HepG2 (cell line): ENCODE measurements around the gene ZNF48. TPM values are rescaled to one million over a fixed set of nuclear protein-coding genes. Genes with fewer than 3 reads are reported as not detected.
A peak's percentile ranks its signal among the peaks of the same experiment; 100 is the strongest.

Source experiments
- BRD4 ChIP-seq: sonication (generic); formaldehyde crosslinking; IDR thresholded peaks from 2 replicates; pipeline ENCODE4 v1.4.0; 2020; ENCODE audit warnings: missing genetic modification reagents
- EHMT2 ChIP-seq: fragments of 200-600 bp; sonication (generic); IDR thresholded peaks from 2 replicates; pipeline ENCODE4 v1.7.0; 2017; ENCODE audit warnings: antibody characterized with exemption, low read depth, low read length, borderline replicate concordance
- FOXA1 ChIP-seq, 2 experiments: fragments of 450-650 bp in 1 of 2; sonication (generic) in 1 of 2; formaldehyde crosslinking in 1 of 2; IDR thresholded peaks; 2 replicates each; pipeline versions ENCODE4 v1.4.0 to v1.6.1; 2016 to 2020; ENCODE audit warnings: missing genetic modification reagents in 1 of 2
- GPBP1L1 ChIP-seq: sonication (generic); formaldehyde crosslinking; IDR thresholded peaks from 2 replicates; pipeline ENCODE4 v1.5.0; 2020; ENCODE audit warnings: mild to moderate bottlenecking, missing genetic modification reagents
- HDAC6 ChIP-seq: fragments of 200-600 bp; sonication (generic); IDR thresholded peaks from 2 replicates; pipeline ENCODE4 v1.7.0; 2017; ENCODE audit warnings: mild to moderate bottlenecking, antibody characterized with exemption, low read length, low read depth
- HNRNPH1 ChIP-seq: fragments of 200-400 bp; formaldehyde crosslinking; optimal IDR thresholded peaks from 2 replicates; pipeline ENCODE3; 2017; ENCODE audit warnings: mild to moderate bottlenecking, low read depth, low read length
- IKZF1 ChIP-seq: fragments of 450-650 bp; IDR thresholded peaks from 2 replicates; pipeline ENCODE4 v1.7.1; 2016
- MLX ChIP-seq: IDR thresholded peaks from 2 replicates; pipeline ENCODE4 v1.6.1; 2016
- POGZ ChIP-seq: sonication (generic); formaldehyde crosslinking; IDR thresholded peaks from 2 replicates; pipeline ENCODE4 v1.4.0; 2020; ENCODE audit warnings: mild to moderate bottlenecking, missing genetic modification reagents
- POLR2AphosphoS5 ChIP-seq: IDR thresholded peaks from 2 replicates; pipeline ENCODE4 v1.6.1; 2012; ENCODE audit warnings: low read depth, low read length
- SALL2 ChIP-seq: sonication (generic); formaldehyde crosslinking; IDR thresholded peaks from 2 replicates; pipeline ENCODE4 v1.8.1; 2023; ENCODE audit warnings: mild to moderate bottlenecking, missing genetic modification reagents, inconsistent platforms
- SMARCC2 ChIP-seq: fragments of 450-650 bp; IDR thresholded peaks from 2 replicates; pipeline ENCODE4 v1.6.1; 2017; ENCODE audit warnings: antibody characterized with exemption, mild to moderate bottlenecking
- SP2 ChIP-seq: sonication (generic); formaldehyde crosslinking; IDR thresholded peaks from 2 replicates; pipeline ENCODE4 v1.5.1; 2020; ENCODE audit warnings: mild to moderate bottlenecking, missing genetic modification reagents
- THAP7 ChIP-seq: sonication (generic); formaldehyde crosslinking; IDR thresholded peaks from 2 replicates; pipeline ENCODE4 v1.8.1; 2023; ENCODE audit warnings: mild to moderate bottlenecking, missing genetic modification reagents
- TOPORS ChIP-seq: sonication (generic); formaldehyde crosslinking; IDR thresholded peaks from 2 replicates; pipeline ENCODE4 v1.8.0; 2023; ENCODE audit warnings: mild to moderate bottlenecking, missing genetic modification reagents
- TP53 ChIP-seq: sonication (generic); formaldehyde crosslinking; conservative IDR thresholded peaks from 2 replicates; pipeline ENCODE4 v1.4.0; 2020; ENCODE audit warnings: missing genetic modification reagents
- XRCC5 ChIP-seq: fragments of 200-400 bp; formaldehyde crosslinking; optimal IDR thresholded peaks from 2 replicates; pipeline ENCODE3; 2017; ENCODE audit warnings: mild to moderate bottlenecking, low read length
- YEATS2 ChIP-seq: sonication (generic); formaldehyde crosslinking; IDR thresholded peaks from 2 replicates; pipeline ENCODE4 v1.4.0; 2020; ENCODE audit warnings: missing genetic modification reagents, borderline replicate concordance
- ZNF12 ChIP-seq: sonication (generic); formaldehyde crosslinking; IDR thresholded peaks from 2 replicates; pipeline ENCODE4 v1.5.0; 2020; ENCODE audit warnings: missing genetic modification reagents
- ZNF326 ChIP-seq: sonication (generic); formaldehyde crosslinking; IDR thresholded peaks from 2 replicates; pipeline ENCODE4 v1.4.0; 2020; ENCODE audit warnings: missing genetic modification reagents, borderline replicate concordance
- ZNF530 ChIP-seq: sonication (generic); formaldehyde crosslinking; IDR thresholded peaks from 2 replicates; pipeline ENCODE4 v1.5.0; 2020; ENCODE audit warnings: low read depth, mild to moderate bottlenecking, missing genetic modification reagents
- ZNF552 ChIP-seq: sonication (generic); formaldehyde crosslinking; IDR thresholded peaks from 2 replicates; pipeline ENCODE4 v1.9.0; 2022; ENCODE audit warnings: missing genetic modification reagents, mild to moderate bottlenecking, borderline replicate concordance
- ZNF607 ChIP-seq: sonication (generic); formaldehyde crosslinking; IDR thresholded peaks from 2 replicates; pipeline ENCODE4 v1.5.1; 2020; ENCODE audit warnings: missing genetic modification reagents, mild to moderate bottlenecking, borderline replicate concordance
- ZNF777 ChIP-seq: sonication (generic); formaldehyde crosslinking; IDR thresholded peaks from 2 replicates; pipeline ENCODE4 v1.4.0; 2020; ENCODE audit warnings: missing genetic modification reagents
- ZNF781 ChIP-seq: sonication (generic); formaldehyde crosslinking; IDR thresholded peaks from 2 replicates; pipeline ENCODE4 v1.5.1; 2020; ENCODE audit warnings: borderline replicate concordance, mild to moderate bottlenecking, missing genetic modification reagents; ENCODE audit errors: not compliant biosample characterization
- ZNF83 ChIP-seq: sonication (generic); formaldehyde crosslinking; IDR thresholded peaks from 2 replicates; pipeline ENCODE4 v1.4.0; 2020; ENCODE audit warnings: missing genetic modification reagents, mild to moderate bottlenecking, borderline replicate concordance
- ZNF841 ChIP-seq: sonication (generic); formaldehyde crosslinking; IDR thresholded peaks from 2 replicates; pipeline ENCODE4 v1.8.1; 2023; ENCODE audit warnings: missing genetic modification reagents, borderline replicate concordance
- ZNF850 ChIP-seq: sonication (generic); formaldehyde crosslinking; conservative IDR thresholded peaks from 2 replicates; pipeline ENCODE4 v1.9.0; 2021; ENCODE audit warnings: mild to moderate bottlenecking, missing genetic modification reagents
- polyA plus RNA-seq, 8 experiments: library from polyadenylated mRNA; depleted of rRNA in 3 of 8; stranded (reverse) in 7 of 8; unstranded in 1 of 8; fragments of >200 nt; fragmentation: Illumina TruSeq in 4 of 8; extraction: Trizol in 4 of 8; gene quantifications; 2 replicates each; pipeline versions ENCODE4 v1.2.1 to v1.2.3, GENCODE V29; 2011 to 2016; ENCODE audit warnings: low read depth in 4 of 8, missing spikeins in 1 of 8, mixed read lengths in 1 of 8; ENCODE audit not compliant: insufficient read depth in 1 of 8
- total RNA-seq, 5 experiments: library from RNA; depleted of rRNA; stranded (reverse); fragments of >200 nt; fragmentation: Illumina TruSeq; extraction: Trizol; gene quantifications; 2 replicates each; pipeline ENCODE4 v1.2.3, GENCODE V29; 2016; ENCODE audit warnings: low read depth in 1 of 5

The ZNF48 gene
- total and polyA plus RNA-seq, 2 of the 13 experiments (the other 11 are each of a cell fraction or from before 2014, with no cell fraction given) = 9.9 to 12.3 TPM

- no peak for TF ChIP-seq GPBP1L1 (CRISPR knock-in tag)
- no peak for TF ChIP-seq TP53
- TF ChIP-seq BRD4 (CRISPR knock-in tag) = no peak; the same call in 1 of the 2 replicates
- no peak for TF ChIP-seq IKZF1
- TF ChIP-seq ZNF12 = no peak
- peak; percentile 93 for TF ChIP-seq SP2 (CRISPR knock-in tag)
- peak; percentile 62 for TF ChIP-seq XRCC5
- TF ChIP-seq FOXA1 (IDR thresholded peaks at IDR 0.05) = no peak
- TF ChIP-seq FOXA1 (CRISPR knock-in tag; IDR thresholded peaks at IDR 0.05) = peak; percentile 17; the same call in 1 of the 2 replicates
- TF ChIP-seq THAP7 (CRISPR knock-in tag) = peak; percentile 68; the same call in 1 of the 2 replicates
- no peak for TF ChIP-seq MLX (CRISPR knock-in tag)
- no peak for TF ChIP-seq HNRNPH1
- peak; percentile 52; the same call in 1 of the 2 replicates for TF ChIP-seq TOPORS (CRISPR knock-in tag)
- no peak for TF ChIP-seq ZNF777 (CRISPR knock-in tag)
- peak; percentile 100 for TF ChIP-seq POLR2AphosphoS5
- no peak for TF ChIP-seq ZNF781 (CRISPR knock-in tag)
- no peak for TF ChIP-seq ZNF850 (CRISPR knock-in tag)
- TF ChIP-seq ZNF326 (CRISPR knock-in tag) = no peak
- no peak for TF ChIP-seq YEATS2 (CRISPR knock-in tag)
- no peak for TF ChIP-seq ZNF841 (CRISPR knock-in tag)
- TF ChIP-seq ZNF83 (CRISPR knock-in tag) = no peak
- TF ChIP-seq ZNF530 (CRISPR knock-in tag) = no peak
- peak; percentile 47; the same call in 1 of the 2 replicates for TF ChIP-seq POGZ (CRISPR knock-in tag)
- TF ChIP-seq EHMT2 = peak; percentile 74; the same call in 1 of the 2 replicates
- TF ChIP-seq SALL2 = no peak
- peak; percentile 74; the same call in 1 of the 2 replicates for TF ChIP-seq ZNF607 (CRISPR knock-in tag)
- TF ChIP-seq HDAC6 = 0 out of 2 replicates have a peak, but pooled peaks have one; percentile 55
- no peak for TF ChIP-seq ZNF552 (CRISPR knock-in tag)
- no peak for TF ChIP-seq SMARCC2
These were observed 50.4 kb downstream of the ZNF48 start, which contains the start of gene SEPHS2 (continued) for GRCh38 chr16:30445408-30446202.
